HG02852 (cell line): ENCODE data around the gene MYO18A.
"Not testable (repeated sequence)": the region's sequence is repeated elsewhere in the genome, so short reads cannot be mapped to it uniquely, and the experiment has no call there.

Experiments used
- ATAC-seq: cut with Tn5 transposase; IDR thresholded peaks from one replicate; pipeline ENCODE4 v1.9.1; 2021; ENCODE audit warnings: mild to moderate bottlenecking, moderate library complexity; ENCODE audit not compliant: unreplicated experiment

Gene MYO18A

DNA sequence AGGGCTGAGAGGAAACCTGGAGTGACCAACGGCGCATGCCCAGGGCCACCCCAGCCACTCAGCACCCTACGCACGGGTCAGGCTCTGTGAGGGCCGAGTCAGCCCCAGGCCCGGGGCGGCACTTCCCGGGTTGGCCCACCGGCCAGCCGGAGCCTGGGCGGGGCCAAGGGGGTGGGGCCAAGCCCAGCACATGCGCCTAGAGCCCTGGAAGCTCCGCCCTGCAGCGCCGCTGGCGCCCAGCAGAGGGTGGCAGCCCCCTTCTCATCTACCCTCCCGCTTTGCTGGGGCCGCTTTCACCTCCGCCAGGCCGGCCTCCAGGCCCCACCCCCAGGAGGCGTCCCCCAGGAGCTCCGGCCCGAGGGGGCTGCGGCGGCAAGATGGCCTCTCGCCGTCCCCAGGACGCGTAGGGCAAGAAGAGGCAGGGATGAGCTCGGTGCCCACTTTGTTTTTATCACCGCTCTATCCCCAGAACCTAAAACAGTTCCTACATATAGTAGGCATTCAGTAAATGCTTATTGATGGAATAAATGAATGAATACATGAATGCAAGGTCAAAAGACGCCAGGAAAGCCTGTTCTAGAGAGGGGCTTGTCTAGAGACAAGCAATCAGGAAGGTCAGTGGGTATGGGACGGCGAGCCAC, 31.3 kb downstream of the MYO18A start:
- ATAC-seq: peak; percentile 81

DNA sequence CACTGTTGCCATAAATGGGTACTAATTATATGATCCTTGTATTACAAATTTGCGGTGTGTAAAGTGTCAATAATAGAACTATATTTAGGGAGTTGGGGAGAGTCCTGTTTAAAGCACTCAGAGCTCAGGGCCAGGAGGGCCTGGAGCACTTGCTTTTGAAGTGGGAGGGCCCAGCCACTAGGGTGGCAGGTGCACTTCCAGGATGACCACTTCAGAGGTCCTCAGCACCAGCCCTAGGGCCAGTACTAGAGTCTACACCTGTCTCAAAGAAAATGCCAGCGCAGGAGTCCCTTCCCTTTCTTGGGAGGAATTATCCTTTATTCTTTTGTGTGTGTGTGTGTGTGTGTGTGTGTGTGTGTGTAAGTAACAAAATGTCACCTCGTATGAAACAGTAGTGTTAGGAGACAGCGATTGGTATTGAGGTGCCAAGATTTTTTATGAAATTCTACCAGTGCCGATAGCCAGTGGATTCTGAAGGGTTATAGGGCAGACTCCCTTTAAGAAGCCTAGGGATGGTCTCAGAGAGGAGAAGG, 31.9 kb downstream of the MYO18A start:
- no peak for ATAC-seq

DNA sequence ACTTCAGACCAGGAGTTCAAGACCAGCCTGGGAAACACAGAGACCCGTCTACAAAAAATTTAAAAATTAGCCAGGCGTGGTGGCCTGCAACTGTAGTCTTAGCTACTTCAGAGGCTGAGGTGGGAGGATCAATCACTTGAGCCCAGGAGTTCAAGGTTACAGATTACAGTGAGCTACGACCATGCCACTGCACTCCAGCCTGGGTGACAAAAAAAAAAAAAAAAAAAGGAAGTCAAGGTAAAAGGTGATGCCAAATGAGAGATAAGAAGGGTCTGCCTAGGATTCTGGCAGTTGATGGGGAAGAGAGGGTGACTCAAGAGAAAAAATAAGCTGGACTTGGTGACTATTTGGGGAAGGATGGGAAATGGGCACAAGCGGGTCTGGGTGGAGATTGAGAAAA, 32.5 kb downstream of the MYO18A start:
- no peak for ATAC-seq

DNA sequence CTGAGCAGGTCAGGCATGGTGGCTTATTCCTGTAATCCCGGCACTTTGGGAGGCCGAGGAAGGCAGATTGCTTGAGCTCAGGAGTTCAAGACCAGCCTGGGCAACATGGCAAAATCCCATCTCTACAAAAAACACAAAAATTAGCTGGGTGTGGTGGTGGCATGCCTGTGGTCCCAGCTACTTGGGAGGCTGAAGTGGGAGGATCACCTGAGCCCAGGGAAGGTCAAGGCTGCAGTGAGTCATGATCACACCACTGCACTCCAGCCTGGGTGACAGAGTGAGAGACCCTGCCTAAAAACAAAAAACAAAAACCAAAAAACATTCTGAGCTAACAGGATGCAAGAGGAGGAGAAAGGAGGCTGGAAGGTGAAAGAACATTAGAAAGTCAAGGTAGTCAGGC, 33.0 kb downstream of the MYO18A start:
- ATAC-seq: not testable (repeated sequence)

DNA sequence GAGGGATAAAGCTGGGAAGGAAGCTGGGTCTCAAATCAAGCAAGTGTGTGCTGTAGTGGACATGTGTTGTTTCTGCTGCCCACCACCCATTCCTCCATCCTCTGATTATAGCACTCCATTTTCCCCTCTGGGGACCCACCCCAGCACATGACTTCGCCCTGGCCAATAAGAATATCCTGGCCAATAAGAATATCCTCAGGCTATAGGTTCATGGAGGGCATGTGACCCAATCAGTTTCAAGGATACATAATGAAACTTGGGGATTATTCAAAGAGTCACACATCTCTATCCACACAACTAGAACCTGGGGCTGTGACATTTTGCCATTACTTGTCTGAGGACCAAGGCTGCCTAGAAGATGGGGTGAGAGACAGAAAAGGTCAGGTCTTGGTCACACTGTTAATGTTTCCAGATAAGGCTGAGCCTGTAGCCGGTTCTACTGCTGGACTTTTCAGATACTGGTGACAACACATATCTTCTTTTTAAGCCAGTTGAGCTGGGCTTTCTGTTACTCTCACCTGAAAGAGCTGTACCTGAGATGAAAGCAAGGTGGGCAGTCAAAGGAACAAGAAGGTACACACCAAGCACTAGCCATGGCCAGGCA, 33.7 kb downstream of the MYO18A start:
- ATAC-seq: no peak

DNA sequence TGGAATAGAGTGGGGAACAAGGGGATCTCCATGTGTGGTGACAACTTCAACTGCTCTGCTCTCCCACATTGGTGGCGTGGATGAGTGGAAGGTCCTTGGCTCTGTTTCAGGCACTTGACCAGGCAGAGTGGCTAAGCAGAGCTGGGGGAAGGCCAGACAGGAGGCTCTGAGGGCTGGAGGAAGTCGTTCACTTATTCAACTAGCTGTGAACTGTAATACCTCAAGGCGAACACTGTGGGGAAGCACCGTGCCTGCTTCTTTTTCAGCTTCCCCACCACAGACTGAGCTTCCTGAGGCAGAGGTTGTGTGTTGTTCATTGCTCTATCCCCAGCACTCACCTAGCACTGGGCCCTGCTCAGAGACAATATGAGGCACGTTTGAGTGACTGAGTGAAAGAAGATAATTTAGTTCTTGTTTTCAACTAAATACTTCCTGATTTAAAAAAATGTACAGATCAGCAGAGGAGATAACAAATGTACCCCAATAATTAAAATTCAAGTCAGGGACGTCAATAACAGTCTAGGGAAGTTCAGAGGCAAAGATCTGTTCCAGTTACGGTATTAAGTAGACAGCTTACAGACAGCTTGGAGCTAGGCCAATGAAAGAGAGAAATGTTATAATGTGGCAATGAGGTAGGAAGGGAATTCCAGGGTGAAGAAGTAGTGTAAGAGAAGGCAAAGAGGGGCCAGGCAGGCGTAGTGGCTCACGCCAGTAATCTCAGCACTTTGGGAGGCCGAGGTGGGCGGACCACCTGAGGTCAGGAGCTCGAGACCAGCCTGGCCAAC, 34.7 kb downstream of the MYO18A start:
- ATAC-seq: peak; percentile 35

DNA sequence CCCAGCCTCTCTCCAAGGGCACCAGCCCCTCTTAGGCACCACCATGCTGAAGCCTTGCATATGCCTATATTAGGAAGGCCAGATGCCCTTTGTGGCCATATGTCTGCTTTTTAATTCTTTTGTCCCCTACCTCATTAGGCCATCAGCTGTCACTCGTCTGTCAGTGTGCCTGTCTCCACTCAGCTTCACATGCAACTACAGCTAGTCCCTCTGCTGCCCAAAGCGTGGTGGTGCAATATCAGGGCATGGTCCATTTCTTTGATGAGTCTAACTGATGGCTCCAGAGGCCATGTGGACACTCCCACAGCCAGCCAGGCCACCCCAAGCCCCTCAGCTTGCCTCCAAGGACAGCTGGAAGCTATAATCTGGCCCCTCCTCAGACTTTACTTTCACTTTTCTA, 36.3 kb downstream of the MYO18A start:
- ATAC-seq: no peak

DNA sequence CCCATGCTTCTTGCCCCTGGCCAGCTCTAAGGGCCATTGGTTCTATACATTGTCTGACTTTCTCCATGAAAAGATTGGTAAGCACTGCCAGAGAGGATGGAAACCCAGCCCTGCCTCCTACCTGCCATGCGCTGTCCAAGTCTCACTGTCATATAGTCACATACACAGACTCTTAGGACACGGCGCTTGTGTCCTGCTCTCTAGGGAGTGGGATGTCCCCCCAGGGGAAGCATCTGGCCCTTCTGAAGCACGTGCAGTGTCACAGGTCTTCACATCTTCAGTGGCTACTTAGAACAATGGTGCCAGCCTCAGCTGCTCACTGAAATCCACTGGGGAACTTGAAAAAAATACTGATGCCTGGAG, 38.7 kb downstream of the MYO18A start:
- ATAC-seq: no peak

DNA sequence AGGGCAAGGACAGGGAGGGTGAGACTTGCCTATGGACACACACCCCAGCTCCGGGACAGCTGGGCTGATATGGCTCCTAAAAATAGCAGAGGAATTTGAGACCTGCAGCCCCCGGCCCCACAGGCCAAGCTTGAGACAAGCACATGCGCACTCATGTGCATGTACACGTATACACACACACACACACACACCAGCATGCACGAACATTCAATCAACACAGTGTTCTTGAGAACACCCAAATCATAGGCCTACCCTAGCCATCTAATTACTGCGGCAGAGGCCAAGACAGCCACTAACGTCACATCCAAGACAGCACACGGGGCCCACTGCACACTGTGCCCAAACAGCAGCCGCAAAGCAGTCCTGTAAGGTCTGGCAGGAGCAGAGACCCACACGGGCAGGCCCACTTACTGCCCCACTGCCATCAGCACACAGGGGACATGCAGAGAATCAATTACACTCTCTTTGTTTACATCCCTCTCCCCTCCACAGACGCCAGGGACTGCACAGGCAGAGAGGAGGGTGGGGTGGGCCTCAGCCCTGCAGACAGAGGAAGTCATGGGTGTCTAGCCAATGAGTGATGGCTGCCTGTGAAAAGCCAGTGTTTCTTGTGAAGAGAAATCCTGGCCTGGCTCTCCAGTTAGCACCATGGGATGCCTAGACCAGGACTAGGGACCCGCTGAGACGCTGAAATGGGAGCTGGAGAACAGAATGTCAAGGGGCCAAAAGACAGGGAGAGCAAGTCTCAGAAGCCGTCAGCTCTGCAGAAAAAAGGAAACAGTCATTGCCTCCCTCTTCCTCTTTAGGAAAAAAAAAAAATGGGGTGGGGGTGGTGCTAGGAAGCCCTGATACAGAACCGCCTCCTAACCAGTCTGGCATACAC, 39.3 kb downstream of the MYO18A start:
- ATAC-seq: no peak

DNA sequence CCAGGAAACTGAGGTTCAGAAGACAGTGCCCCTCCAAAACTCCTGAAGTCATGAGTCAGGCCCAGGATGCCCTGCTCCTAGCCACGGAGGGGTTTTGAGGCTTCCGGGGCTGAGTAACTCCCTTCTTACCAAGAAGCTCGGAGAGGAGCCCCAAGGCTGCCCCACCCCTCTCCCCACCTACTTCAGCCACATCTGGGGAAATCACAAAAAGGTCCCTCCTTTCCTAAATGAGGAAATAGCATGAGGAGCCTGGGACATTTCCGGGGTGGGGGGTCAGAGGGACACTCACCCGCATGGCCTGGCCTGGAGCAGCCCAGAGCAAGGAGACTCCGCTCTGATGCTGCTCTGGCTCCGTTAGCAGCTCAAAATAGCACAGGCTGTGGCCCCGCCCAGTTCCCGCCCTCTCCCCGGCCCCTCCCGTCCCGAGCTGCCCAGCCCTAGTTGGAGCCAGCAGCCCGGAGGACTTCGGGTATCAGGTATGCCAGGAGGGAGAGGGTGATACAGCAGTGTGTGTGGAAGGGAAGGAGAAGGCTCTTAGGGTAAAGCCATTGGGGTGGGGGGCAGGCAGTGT, 40.1 kb downstream of the MYO18A start:
- no peak for ATAC-seq

DNA sequence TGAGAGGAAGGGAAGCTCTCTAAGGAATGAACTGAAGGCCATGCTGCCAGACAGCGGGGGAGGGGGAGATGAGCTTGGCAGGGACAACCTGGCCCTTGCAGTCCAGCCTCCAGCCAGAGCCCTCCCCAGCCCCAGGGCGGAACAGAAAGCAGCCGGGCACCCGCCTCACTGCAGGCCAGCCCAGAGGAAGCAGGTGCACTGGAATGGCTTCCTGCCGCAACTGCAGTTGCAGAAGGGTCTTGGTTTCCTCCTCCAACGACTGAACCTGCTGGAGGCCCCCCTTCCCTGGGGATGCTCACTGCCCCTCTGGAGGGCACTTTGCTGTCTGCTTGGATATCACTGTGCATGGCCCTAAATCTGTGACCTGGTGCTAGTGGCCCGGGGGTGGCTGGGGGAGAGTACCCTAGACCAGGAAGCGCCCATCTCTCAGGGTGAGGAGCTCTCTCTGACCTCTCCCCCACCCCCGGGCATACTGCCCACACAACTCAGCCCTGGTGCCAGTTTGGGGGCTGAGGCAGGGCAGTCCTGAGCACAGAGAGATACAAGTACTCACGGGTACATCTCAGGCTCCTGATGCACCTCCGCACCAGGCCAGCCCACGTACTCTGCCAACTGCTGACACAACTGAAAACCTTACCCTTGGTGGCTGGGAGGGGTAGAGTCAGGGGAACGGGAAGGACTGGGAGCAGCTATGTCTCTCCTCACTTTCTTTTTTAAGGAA, 41.1 kb downstream of the MYO18A start:
- no peak for ATAC-seq

DNA sequence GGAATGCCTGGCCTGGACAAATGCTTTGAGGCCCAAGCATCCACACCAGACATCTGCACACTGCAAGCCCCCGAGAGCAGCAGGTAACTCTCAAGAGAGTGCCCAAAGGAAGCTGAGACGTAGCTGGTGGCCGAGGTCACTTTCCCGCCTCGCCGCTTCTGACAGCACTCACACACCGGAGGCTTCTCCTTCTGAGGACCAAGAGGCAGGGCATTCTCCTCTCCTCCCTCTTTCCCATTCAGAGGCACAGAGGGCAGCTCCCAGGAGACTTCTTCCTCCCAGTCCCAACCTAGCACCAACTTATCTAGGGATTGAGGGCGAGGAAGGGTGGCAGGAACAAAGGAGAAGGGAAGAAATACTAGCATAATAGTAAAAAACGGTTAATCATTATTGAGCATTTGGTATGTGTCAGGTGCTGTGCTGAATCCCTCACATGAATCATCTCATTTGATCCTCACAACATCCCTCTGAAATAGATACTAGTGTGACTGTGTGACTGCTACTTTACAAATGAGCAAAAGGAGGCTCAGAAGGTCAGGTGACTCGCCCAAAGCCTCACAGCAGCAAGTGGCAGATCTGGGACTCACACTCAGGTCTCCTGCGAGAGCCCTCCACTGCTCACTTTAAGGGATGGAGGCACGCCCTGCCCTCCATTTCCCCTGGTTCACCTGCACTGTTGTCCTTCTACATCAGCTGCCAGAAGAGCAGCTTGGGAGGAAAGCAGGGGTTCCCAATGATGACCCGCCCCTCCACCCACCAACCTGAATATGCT, 41.8 kb downstream of the MYO18A start:
- no peak for ATAC-seq

DNA sequence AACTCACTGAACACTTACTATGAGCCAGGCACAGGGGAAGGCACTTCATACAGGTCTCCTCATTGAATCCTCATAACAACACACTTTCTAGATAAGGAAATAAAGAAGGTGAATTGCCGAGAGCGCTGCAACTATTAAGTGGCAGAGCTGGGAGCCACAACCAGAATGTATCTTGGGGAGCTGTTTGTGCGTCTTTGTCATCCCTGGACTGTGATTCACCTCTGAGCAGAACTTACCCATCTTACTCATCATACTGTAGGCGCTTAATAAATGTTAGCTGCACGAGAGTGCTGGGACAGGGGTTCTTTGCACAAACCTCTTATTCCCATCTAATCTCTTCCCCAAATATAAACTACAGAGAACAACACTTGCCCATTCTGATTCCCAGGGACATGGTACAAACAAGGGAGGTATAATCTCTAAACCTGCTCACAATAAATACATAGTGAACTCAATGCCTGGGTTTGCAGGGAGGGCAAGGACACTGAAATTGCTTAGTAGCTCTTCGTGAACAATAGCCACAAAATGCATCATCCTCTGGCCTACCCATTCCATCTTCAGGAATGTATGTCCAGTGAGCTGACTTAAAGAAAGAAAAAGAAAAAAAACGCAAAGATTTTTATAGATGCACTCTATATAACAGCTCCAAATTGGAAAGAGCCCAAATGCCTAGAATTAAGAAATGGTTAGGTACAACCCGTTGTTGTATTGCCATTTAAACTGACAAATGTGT, 43.0 kb downstream of the MYO18A start:
- no peak for ATAC-seq

DNA sequence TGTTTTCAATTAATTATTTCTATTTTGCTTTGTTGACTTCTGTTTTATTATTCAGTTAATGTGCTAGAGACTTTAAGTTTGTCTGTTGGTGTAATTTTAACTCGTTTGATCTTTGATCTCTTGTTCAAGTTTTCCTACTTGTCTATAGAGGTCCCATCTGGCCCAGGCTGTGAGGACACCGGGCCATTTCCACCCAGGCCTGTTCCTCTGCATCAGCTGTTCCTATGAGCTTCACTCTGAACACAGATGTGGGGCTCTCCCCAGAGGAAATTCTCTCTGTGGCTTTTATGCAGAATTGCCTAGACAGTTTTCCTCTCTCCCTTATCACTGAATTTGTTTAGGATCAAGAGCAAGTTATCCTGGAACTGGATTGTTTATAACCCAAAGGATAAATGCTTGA, 44.7 kb downstream of the MYO18A start:
- no peak for ATAC-seq

DNA sequence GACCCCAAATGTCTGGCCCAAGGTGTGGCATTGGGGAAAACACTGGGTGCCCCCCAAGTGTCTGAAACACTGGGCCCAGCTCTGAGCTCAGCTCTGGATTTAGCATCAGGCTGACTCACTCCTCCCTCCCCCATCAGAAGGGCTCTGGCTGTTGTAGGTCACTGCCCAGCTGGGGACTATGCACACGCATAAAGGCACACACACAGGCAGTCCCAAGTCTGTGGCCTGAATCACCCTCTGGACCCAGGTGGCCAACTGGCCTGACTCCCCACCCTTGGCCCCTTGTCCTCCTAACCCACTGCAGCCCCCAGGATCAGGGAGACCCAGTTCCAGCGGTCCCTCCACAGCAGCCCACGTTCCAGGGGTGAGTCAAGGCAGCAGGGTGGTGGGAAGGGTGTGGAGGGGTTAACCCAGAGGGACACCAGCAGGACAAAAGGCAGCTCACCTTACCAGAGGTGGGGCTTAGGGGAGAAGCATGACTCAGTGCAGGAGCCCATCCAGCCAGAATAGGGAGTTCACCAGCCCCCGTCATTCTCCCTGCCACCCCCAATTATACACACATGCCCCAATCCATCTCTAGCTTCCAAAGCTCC, 47.0 kb downstream of the MYO18A start:
- no peak for ATAC-seq

DNA sequence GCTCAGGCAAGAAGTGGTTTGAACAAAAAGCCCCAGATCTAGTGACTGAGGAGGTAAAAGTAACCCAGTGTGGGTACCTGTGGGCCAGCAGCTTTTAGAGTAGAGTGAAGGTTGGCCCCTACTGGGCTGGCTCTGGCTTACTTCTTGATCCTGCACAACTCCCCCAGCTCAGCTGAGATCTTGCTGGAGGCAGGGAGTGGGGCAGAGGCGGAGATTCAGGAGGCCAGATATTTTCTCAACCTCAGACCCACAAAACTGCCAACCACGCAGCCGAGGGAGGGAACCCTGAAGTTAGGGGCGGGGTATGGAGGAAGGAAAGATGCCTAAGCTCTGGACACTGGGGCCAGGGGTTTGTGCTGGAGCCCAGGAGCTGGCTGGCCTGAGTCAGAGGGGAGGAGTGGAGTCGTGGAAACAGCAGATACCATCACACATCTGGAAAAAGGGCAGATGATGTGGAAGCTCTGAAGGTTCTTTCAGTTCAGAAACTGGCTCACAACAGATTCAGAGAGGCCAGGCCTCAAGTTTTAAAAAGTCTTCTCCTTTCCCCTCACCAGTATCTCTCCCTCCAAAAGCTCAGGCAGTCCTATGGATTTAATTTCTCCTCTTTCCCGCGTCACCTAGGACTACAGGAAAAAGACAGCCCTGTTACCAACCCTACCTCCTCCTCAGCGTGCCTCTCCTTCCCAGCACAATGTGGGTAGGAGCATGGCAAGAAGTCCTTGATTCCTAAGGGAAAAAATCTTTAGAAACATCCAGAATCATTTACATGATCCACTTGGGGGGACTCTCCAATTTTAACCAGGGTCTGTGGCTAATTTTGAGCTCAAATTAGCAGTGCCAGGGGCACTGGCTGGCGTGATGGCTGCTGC, 48.1 kb downstream of the MYO18A start:
- no peak for ATAC-seq

DNA sequence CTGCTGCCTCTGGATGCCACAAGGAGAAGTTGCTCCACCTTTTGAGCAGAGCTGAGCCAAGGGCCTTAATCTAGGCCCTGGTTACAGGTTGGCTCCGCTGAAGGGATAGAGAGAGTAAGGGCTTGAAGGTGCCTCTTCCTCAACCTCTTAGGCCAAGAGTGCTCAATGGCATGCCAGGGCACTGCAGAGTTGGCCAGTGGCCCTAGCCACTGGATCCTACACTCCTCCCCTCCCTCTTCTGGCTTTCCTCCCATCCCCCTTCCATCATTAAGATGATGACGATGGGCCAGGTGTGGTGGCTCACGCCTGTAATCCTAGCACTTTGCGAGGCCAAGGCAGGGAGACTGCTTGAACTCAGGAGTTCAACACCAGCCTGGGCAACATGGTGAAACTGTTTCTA, 50.5 kb downstream of the MYO18A start:
- no peak for ATAC-seq
